LHCN-M2 (cell line): ENCODE measurements around the gene GINS1. TPM values are rescaled to one million over a fixed set of nuclear protein-coding genes. Genes with fewer than 3 reads are reported as not detected.

Experiments
- DNase-seq: peaks from one replicate; pipeline ENCODE4 v3.0.0-alpha.2; 2012; ENCODE audit warnings: low read depth
- total RNA-seq: library from RNA; depleted of rRNA; stranded (reverse); fragments of >200 nt; gene quantifications from 2 replicates; pipeline ENCODE4 v1.2.3, GENCODE V29; 2014; rRNA removed

Gene GINS1
- total RNA-seq, 1 experiment from 2014 or later = 31.1 TPM

DNA sequence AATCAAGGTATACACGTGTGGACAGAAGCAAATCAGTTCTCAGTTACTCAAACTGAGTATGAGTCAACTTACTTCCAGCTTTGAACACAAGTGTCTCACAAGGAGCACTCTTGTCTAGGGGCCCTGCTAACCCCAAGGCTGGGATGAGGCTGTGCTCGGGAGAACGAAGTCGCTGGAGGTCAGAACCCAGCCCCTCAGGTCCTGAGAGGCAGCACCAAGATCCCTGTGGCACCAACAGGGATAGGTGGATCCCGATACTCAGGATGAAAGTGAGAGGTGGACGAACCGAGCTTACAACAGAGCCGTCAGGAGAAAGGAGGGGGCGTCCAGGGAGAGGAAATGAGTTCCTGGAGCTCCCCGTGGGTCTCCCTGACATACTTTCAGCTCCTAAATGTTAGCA is 85.7 kb downstream of the GINS1 start:
- no peak for DNase-seq

DNA sequence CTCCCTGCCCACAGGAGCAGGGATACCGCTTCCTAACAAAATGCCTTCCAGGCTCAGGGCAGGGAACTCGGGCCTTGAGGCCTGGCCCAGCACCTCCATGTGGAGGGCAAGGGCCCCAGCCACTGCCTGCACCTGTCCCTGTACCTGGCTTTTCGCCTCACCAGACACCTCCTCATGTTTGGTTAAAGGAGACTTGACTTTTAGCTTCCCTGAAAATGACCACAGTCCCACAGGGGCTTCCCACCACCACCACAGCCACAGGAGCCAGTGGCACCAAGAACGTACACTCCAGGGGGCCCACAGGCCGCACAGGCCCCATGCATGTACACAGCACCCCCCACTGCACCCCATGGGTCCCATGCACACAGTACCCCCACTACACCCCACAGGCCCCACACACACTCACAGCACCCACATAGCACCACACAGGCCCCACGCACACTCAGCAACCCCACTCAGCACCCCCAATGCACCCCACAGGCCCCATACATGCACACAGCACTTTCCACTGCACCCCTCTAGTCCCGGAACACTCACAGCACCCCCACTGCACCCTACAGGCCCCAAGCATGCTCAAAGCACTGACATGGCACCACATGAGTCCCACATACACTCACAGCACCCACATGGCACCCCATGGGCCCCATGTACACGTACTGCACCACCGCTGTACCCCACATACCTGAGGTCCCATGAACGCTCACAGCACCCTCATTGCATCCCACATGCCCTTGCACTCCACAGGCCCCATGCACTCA is 86.5 kb downstream of the GINS1 start:
- DNase-seq = no peak

DNA sequence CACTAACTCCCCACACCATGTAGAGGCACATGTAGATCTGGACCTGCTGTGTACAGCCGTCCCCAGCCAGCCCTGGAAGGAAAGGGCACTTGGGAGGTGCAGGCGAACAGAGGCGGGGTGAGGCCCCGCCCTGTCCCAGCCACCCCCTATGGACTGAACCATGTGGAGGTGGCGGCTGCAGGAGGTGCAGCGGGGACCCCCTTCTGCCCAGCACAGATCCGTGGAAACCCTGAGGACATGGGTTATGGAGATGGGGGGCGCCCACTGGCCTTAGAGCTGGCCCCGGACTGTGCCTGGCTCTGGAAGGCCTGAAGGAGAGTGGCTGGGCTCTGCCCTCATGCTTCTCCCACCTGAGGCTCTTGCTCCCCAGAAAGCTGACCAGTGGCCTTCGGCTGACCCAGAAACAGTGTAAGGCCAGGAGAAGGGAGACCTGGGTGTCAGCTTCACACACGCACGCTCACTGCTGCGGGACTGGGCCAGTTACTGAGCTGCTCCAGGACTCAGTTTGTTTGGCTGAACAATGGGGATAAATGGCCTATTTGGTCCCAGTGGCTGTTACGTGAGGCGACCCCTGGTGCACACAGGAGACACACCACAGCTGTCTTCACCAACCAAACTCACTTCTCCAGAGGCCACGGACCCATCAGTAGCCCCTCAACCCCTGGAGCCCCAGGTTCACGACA is 87.2 kb downstream of the GINS1 start:
- DNase-seq = no peak

DNA sequence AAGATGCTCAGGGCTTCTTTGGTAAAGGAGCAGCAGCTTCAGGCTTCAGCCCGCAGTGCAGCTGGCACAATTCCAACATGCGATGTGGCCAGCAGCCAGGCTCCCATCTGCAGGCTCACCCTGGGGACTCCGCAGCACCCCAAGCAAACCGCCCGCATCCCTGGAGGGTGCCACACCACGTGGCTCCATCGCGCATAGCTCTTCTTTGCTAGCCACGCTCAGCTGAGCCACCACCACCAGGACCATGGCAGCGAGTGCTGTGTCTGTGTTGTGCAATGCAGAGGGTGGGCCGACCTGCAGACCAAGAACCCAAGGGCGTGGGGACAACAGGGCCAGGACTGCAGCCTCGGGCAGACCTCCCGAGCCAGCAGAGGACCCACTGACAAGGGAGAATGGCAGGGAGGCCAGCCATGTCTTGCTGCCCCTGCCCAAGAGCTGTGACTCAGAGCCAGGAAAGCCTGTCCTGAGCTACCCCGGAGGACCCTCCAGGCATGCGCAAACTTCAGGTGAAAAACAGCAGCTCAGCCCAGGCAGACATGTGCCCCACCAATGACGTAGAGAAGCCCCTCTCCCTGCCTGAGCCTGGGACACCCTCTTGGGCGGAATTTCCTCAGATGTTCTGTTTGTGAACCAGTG is 87.8 kb downstream of the GINS1 start:
- DNase-seq = no peak

DNA sequence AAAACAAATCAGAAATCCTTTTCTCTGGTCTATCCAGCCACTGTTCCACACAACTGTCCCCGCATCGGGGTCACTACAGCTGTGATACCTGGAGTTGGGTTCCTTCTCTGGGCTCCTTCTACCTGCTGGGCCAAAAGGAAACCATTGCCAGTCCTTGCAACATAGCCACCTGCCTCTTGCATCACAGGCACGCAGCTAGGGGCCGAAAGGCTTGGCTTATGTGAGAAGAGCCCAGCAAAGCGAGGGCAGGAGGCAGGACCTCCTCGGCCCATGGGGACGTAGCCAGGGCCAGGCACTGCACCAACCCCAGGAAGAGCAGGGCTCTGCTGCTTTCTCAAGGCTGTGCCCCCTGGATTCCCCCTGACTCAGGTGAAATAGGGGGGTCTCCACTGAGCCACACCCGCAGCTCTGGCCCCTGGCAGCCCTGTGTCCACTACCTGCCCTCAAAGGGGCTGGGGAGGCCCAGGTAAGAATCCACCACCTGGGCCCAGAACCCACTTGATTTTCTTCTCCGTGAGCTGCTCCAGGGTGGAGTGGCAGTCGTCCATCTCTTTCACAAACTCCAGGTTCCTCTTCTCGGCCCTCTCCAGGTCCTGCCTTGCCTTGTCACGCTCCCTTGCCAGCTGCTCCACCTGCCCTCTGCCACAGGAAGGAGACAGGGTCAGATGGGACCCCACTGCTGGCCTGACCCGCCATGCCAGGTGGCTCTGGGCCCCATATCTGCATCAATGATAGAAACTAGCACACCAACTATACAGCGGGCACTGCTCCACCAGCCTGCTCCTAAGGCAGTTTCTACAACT is 88.9 kb downstream of the GINS1 start:
- no peak for DNase-seq

DNA sequence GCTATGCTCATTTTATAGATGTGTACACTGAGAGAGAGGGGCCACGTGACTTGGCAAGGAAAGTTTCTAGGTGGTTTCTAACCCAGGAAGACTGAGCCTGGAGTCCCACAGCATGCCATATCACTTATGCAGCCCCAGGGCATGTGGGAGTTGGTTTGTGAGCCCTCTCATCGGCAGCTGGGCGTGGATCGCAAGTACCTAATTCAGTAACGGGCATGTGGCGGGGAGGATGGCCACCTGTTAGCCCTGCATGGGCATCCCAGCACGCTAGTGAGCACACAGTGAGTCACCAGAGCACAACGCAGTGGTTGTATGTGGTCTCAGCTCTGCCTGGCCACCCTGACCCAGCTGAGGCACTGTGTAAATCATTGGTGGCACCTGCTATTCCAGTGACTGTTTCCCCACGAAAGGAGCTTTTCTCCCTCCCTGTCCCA is 89.5 kb downstream of the GINS1 start:
- peak; percentile 97 for DNase-seq

DNA sequence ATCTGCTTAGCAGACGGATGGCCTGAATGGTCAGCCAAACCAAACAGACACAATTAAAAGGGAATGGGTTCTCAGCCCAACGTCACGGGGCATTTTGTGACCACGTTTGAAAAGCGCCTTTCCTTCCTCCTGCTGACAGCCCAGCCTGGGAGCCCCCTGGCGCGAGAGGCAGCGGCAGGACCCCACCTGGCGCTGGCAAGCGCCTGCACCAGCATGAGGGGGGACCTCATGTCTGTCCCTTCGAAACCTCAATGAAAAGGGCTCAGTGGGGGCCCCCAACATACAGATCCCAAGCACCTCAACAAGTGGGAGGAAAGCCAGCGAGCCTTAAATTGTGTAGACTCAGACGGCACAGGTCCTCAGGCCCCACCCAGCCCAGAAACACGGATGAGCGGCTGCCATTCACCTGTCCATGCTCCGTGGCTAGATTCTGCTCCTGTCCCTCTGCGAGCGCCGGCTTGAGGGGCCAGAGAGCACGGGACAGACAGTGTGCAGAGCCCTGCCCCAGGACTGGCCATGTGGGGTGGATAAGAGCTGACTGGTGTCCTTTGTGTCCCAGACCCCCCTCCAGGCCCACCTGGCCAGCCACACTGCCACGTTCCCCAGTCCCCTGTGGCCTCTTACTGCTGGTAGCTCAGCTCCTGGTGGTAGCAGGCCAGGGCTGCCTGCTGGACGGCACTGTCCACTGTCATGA is 90.3 kb downstream of the GINS1 start:
- no peak for DNase-seq

Other genes starting within 250 kb of the GINS1 start
- gene ENTPD6, start 212.0 kb upstream of the GINS1 start, total RNA-seq = 53.7 and 57.9 TPM in 2 replicates
- gene PYGB, start 159.6 kb upstream of the GINS1 start, total RNA-seq = 149 and 161 TPM in 2 replicates
- gene ABHD12, start 16.8 kb upstream of the GINS1 start, total RNA-seq = 47.8 and 48.8 TPM in 2 replicates
- gene NINL, start 177.9 kb downstream of the GINS1 start, total RNA-seq = 4.2 and 5.2 TPM in 2 replicates
- gene NANP, start 216.3 kb downstream of the GINS1 start, total RNA-seq = 8.6 TPM in 2 replicates